GM19099 (cell line): ENCODE data around the gene ALDH1A3.

ENCODE experiments used
- POLR2A ChIP-seq: IDR thresholded peaks from 3 replicates; pipeline ENCODE4 v1.6.1; 2011; ENCODE audit warnings: low read depth; ENCODE audit not compliant: insufficient read length; ENCODE audit errors: extremely low read depth

ALDH1A3 gene

DNA sequence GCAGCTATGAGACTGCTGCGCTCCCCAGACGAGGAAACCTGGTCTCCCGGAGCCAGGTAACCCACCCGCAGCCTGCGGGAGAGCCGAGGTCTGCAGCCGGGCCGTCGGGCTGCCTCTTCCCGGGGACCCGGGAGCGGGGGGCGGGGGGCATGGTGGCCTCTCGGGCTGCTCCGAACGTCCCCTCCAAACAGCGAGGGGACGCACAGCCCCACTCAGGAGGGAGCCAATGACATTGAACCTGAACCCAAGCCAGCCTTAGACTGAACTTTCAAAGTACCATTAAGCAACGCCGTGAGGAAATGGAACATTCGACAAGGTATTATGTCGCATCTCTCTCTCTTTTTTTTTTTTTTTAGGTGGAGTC is 29.8 kb upstream of the ALDH1A3 start:
- no peak for TF ChIP-seq POLR2A

DNA sequence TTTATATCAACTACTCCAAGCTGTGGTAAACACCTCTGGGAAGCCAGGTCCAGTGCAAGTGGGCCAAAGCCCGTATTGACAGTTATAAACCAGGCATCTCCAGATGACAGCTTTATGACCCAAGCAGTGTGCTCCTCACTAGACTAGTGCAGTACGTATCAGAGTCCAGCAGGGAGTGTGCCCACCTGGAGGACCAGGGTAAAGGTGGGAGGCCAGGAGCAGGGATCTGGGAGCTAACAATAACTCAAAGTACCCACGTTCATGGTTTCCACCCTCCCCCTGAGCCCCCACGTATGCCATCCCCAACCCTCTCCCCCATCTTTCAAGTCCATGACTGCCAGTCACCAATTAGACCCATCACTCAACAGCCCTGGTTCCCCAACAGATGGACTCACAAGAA is 27.0 kb upstream of the ALDH1A3 start:
- no peak for TF ChIP-seq POLR2A

DNA sequence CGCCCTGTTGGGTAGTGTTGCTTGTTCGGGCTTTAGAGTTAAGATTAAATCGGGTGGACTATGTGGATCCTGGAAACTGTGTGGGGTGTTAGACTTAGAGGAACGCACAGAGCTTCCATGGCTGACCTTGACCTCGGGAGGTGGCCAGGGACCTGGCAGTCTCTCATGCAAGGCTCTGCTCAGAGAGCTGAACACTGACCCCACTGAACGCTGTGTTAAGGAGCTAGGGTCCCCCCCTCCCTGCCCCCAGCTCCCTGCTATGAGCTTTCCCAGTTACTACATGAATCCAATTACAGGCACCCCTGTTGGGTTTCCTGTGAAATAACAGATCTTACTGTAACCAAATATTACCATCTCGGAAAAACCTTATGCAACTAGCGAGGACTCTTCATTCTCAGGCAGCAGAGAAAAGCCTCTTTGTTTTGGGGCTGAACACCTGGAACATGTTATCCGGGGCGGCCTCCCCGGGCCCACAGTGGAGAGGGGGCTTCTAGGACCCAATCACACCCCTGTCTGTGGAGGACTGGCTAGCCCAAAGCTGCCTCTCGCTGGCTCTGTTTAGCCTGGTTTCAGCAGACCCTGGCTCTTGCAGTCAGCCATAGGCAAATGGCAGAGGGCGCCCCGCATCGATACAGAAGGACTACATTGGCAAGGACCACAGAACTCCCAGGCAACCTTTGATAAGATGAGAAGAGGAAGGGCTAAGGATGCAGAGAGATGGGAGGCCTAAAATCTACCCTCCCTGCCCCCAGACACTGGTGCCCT is 25.8 kb upstream of the ALDH1A3 start:
- TF ChIP-seq POLR2A, result no peak

DNA sequence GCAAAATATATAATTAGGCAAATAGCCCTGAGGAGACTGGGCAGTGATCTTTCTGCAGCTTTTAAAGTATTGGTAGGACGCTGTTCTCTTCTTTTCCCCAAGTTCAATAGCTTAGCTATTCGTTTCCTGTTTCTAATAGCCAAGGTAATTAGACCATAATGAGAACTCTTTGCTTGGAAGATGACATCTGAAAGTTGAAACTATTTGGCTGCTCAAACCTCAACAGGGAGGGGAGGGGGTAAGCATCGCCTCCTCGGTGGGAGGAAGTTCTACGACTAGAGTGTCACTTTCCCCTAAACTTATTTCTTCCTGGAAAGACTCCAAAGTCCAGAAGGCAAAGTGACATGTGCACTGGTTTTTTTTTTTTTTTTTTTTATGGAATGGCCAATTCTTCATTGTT is 22.8 kb upstream of the ALDH1A3 start:
- TF ChIP-seq POLR2A, result no peak

DNA sequence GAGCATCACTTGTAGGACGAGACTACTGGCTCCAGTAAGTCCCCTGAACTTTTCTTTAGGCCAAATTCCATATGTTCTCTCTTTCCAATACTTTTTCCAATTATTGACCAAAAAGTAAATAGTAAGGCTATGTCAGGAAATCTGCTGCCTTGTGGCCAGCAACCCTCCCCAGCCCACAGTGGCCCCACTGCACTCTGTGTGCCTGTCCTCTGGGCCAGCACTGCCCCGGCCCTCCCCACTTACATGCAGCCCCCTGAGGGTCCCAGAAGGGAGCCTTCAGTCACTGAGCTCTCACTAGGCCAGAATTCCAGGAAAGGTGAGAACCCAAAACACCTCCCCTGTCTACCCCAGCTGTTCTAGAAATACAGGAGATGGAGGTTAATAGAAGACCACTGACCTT is 21.3 kb upstream of the ALDH1A3 start:
- no peak for TF ChIP-seq POLR2A

DNA sequence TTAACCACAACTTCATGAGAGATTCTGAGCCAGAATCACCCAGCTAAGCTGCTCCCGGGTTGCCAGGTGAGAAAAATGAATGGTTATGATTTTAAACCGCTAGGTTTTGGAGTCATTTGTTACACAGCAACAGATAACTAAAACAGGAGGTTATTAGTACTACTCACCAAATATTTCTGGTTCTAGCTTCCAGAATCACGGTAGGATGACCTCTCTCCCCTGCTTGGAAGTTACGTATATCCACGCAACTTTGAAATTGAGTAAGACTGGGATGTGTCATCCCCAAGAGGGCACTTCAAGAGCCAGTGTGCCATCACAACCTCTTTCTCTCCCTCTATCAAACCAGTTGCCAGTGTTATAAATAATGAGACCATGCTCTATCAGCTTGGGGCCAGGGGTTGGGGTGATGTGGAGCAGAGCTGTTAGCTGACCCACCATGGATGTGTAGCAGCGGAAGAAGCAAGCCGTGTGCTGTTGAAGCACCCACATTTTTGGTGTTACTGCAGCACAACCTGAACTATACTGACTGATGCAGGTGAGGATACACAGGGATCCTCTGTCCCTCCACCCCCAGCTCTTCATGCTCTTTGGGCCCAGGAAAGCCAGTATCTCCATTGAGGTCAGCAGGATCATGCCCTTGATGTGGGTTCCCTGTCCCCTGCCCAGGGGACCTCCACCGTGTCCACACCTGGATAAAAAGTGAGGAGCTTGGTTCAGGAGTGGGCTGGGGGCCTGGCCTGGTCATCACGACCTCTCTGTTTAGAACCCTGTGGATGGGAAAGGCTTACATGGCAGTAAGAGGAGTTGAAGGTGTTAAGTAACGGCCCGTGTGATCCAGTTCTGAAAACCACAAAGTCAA is 19.4 kb upstream of the ALDH1A3 start:
- no peak for TF ChIP-seq POLR2A

DNA sequence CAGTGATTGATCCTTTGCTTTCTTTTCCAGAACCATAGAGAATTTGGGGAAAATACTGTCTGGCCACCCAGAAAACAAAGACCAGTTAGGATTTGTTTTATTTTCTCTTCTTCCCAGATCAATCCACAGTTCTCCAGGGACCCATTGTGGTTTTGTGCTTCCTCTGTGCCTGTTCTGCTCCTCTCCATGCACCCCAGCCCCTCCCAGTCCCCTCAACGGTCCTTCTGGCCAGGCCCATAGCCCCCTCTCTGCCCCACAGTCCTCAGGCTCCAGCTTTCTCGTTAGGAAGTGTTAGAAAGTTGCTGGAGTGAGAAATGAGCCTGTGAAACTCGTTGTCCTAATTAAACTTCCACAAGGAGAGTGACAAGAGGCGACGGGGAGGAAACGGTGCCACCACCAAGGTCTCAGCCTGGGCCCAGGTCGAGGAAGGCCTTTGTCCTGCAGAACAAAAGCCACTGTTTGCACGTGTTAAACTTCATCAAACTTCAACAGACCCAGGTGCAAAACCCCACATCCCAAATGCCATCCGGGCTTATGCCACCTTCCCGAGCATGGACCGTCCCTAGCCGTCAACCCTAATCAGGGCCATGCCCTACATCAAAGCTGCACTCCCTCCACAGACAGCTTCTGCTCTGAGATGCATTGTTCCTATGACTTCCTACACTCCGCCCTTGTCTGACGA is 18.7 kb upstream of the ALDH1A3 start:
- no peak for TF ChIP-seq POLR2A

DNA sequence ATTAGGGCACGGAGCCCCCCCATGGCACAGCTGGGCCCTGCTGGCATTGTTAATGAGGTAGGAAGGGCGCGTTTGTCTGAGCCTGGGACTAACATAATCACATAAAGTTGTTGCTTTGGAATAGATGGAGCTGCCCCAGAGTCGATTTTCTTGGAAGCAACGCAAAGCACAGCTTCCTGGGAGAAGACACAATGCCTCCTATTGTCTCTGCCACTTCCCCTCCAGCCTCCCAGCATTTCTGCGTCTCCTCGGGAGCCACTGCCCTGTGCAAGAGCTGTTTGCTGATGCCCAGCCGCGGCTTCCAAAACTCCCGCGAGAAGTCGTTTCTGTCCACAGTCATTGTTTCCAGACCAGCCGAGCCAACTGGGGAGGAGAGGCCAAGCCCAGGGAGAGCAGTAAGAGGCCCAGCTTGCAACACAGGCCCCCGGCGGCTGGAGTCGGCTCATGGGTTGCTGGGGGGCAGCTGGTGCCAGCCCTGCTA is 18.1 kb upstream of the ALDH1A3 start:
- no peak for TF ChIP-seq POLR2A

DNA sequence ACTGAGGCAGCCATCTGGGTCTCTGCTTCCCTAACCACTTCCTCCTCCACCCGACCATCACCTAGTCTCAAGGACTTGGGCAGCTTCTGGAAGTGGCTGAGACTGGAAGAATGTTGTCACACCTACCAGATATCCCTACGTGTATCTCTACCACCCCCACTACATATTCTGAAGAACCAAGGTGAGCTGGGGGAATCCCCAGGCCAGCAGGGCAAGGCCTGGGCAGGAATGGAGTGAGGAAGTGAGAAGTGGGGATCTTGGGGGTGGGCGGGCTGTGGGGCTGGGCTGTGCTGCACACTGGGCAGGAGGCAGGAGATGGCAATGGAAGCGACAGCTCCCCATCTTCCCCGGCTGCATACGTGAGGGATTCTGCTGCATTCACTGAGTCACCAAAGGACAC is 17.5 kb upstream of the ALDH1A3 start:
- no peak for TF ChIP-seq POLR2A

DNA sequence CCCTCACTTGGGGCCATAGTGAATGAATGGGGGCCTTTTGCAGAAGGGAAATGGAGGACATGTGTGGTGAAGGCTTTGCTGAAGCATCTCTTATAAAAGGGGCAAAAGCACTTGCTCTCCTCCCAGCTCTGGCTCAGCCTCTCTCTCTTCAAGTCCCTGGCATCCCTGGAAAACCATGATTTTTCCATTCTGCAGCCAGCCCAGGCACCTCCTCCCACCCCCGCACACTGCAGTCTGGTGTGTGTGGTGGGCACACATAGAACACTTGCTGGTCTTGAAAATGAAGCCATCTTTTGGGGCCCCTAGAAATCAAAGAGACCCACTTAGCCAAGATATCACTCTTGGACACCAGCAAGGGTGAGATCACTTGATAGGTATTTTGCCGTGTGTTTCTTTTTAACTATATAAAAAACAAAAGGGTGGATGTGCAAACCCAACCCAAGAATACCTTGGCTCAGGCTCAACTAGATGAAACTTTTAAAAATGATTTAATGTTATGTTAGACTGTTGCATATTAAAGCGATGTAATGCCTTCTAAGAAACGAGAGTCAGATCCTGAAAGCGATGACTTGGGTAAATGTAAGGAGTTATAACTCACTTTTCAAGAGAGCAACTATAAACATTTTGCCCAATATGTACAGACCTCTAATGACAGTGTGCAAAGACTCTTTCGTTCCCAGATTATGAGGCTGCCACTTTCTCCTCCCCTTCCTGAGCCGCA is 16.4 kb upstream of the ALDH1A3 start:
- TF ChIP-seq POLR2A, result no peak

DNA sequence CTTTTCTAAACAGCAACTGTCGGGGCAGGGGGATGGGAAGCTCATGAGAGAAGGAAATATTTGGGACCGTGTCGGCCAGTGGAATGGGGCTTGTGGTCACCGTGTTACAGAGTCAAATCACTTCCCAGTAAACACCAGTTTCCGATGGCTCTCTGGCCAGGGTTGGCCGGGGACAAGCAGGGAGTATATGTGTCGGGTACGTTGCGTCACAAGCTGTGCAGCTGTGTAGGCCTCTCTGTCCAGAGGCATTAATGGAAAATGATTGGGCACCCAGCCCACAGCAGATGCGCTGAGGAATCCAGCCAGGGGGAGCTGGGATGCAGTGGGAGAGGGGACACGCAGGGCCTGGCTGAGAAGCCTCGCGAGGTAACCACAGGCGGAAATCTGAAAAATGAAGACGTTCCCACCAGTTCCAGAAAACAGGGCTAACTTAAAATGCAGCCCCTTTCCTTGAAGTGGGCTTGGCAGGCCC is 15.8 kb upstream of the ALDH1A3 start:
- TF ChIP-seq POLR2A, result no peak

DNA sequence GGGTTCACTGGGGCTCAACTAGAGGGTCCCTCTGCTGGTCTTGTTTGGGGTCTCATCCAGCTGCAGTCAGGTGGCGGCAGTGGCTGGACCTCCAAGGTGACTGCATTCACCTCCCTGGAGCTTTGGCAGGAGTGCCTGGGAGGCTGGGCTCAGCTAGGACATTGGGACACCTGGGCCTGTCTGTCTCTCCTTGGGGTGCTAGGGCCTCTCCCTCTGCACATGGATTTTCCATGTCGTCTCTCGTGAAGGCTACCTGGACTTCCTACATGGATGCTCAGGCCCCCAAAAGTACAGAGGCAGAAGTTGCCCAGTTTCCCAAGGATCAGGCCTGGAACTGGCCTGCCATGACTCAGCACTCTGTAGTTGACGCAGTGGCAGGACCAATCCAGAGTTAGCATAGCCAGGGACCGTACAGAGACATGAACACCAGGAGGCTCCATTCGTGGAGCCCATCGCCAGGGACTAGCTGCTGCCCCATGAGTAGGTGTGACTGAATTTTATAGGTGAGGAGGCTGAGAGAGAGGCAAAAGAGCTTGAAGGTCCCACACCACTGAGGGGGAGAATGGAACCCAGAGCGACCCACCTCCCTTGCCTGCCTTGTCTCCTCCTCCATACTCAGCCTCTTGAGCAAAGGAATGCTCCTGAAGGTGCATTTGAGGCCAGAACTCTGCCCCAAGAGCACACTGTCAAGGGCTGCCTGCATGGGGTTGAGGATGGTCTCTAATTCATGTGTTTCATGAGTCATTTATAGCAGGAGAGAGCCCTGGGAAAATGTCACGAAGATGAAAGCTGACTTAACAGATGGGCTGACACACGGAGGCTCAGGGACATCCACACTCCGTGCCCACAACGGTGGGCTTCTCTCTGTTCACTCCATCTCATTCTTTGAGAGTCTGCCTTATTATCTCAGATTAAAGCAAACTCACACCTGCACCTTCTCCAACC is 13.0 kb upstream of the ALDH1A3 start:
- TF ChIP-seq POLR2A, result no peak

DNA sequence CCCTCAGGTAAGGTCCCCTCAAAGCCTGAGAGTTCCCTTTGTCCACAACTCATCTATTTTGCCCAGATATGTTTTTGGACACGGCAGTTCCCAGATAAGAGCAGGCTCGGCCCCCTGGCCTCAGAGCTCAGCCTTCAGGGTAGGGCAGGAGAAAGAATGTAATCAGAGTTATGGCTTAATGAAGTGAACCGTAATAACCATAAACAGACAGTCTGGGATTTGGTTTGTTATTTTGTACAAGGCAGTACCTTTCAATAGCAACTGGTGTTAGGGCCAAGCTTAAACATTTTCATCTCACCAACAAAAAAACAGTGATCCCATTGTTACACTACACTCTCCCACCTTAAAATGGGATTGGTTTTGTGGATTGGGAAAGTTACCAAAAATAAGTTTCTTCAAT is 12.2 kb upstream of the ALDH1A3 start:
- TF ChIP-seq POLR2A, result no peak
